DND-41 (cell line): ENCODE results near the gene TTLL5.

Experiments
- CTCF ChIP-seq: IDR thresholded peaks from 2 replicates; pipeline ENCODE4 v1.5.1; 2012; ENCODE audit warnings: borderline replicate concordance, low read length, moderate library complexity, mild to moderate bottlenecking; ENCODE audit not compliant: poor library complexity, severe bottlenecking; ENCODE audit errors: extremely low read depth
- EZH2 ChIP-seq: IDR thresholded peaks from 3 replicates; pipeline ENCODE4 v1.6.1; 2012; ENCODE audit warnings: borderline replicate concordance, low read depth, mild to moderate bottlenecking, moderate library complexity, low read length, inconsistent platforms; ENCODE audit not compliant: severe bottlenecking

- TF ChIP-seq CTCF, result no peak
- TF ChIP-seq EZH2, result no peak
Measured at GRCh38 chr14:75653563-75653962, 7.5 kb upstream of the TTLL5 start.
